Measurements from ENCODE around the gene OXGR1.
A peak's percentile ranks its signal among the peaks of the same experiment; 100 is the strongest.
"Not testable (repeated sequence)": the region's sequence is repeated elsewhere in the genome, so short reads cannot be mapped to it uniquely, and the experiment has no call there.

OXGR1 gene

DNA sequence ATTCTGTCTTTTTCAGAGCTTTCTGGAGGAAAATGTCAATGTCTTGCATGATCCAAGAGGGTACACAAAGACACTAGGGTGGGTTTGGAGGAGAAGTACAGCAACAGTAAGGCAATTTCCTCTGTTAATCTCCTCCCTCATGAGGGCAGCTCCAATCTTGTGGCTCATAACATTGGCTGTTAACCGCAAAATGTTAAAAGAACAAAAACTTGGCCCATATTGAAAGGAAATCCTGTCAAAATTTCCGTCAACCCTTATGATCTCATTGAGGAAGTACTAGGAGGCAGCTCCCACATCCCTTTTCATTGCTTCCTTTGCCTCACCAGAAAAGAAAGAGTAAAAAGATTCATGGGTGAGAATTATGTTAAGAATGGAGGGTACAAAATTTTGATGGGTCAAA, 11.6 kb downstream of the OXGR1 start:
- peak overlapping the region; percentile 71; the same call in 1 of the 2 replicates for H3K27ac ChIP-seq
- TF ChIP-seq, protein P1, sequence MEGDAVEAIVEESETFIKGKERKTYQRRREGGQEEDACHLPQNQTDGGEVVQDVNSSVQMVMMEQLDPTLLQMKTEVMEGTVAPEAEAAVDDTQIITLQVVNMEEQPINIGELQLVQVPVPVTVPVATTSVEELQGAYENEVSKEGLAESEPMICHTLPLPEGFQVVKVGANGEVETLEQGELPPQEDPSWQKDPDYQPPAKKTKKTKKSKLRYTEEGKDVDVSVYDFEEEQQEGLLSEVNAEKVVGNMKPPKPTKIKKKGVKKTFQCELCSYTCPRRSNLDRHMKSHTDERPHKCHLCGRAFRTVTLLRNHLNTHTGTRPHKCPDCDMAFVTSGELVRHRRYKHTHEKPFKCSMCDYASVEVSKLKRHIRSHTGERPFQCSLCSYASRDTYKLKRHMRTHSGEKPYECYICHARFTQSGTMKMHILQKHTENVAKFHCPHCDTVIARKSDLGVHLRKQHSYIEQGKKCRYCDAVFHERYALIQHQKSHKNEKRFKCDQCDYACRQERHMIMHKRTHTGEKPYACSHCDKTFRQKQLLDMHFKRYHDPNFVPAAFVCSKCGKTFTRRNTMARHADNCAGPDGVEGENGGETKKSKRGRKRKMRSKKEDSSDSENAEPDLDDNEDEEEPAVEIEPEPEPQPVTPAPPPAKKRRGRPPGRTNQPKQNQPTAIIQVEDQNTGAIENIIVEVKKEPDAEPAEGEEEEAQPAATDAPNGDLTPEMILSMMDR (conservative IDR thresholded peaks at IDR 0.05) = no peak

DNA sequence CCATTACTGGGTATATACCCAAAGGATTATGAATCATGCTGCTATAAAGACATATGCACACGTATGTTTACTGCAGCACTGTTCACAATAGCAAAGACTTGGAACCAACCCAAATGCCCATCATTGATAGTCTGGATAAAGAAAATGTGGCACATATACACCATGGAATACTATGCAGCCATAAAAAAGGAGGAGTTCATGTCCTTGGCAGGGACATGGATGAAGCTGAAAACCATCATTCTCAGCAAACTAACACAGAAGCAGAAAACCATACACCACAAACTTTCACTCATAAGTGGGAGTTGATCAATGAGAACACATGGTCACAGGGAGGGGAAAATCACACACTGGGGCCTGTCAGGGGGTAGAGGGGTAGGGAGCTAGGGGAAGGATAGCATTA, 14.4 kb downstream of the OXGR1 start:
- not testable (repeated sequence) for H3K27ac ChIP-seq

DNA sequence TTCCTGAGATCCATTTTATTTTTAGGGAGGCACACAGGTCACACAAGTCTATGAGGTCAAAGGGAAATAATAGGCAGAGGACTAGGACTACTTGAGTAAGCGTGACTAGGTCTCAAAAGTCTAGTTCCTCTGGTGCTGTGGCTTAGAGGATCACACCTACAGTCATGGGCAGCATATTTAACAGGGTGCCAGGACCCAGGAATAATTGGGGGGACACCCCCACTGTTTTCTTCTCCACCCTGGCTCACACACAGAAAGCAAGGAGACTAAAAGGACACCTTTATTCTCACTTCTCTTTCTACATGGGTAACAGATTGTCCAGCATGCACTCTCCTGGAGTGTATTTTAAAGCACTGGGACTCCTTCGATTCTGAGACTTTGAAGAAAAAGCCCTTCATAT, 26.2 kb downstream of the OXGR1 start:
- no peak overlapping the region for H3K27ac ChIP-seq
- TF ChIP-seq, protein P1 (conservative IDR thresholded peaks at IDR 0.05) = no peak

DNA sequence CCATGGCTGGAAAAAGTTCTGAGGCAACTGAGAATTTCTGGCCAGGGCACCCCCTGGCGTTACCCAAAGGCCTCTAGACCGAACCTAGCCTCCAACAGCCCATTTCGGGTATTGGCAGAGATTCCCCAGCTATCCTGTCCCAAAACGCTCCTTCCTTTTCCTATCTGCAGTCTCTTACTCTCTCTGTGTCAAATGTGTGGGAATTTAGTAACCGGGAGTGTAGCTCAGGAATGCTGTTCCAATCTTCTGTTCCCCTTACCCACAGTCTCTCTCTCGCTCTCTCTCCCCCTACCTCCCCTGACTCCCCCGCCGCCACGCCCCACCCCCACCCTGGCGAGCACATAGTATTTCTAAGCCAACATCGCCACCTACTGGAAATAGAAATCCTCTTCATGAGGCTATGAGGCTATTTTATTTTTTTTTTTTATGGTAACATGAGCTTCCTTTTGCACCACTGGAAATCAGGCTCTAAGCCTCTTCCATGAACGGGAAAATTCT, 27.0 kb downstream of the OXGR1 start:
- TF ChIP-seq, protein P1 (conservative IDR thresholded peaks at IDR 0.05) = peak; percentile 30; the same call in 1 of the 2 replicates
- no peak overlapping the region for H3K27ac ChIP-seq

DNA sequence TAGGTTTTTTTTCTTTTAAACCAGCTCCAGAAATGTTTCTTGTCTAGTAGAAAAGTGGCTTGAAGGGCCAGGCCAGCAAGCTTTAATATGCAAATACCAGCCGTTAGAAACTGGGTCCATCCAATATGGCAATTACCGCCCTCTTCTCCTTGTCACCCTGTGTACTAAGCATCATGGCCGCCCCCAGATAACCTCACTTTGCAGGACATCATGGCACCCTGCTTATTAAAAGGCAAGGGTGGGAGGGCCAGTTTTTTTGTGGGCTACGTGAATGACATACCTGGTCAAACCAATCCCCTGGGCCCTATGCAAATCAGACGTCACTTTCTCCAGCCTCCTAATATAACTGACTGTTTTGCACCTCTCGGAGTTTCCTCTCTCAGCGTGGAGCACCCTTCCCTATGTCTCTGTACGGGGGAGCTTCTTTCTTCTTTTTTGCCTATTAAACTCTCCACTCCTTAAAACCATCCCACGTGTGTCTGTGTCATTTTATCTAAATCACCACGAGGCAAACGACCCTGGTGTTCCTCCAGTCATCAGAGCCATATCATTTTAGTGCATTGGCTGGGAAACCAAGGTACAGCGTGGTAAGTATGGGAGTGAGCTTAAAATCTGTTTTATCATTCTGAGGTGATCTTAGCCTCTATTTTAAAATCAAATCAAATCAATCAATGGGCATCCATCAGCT, 27.7 kb downstream of the OXGR1 start:
- H3K27ac ChIP-seq = no peak overlapping the region
- TF ChIP-seq, protein P1 (conservative IDR thresholded peaks at IDR 0.05) = no peak

DNA sequence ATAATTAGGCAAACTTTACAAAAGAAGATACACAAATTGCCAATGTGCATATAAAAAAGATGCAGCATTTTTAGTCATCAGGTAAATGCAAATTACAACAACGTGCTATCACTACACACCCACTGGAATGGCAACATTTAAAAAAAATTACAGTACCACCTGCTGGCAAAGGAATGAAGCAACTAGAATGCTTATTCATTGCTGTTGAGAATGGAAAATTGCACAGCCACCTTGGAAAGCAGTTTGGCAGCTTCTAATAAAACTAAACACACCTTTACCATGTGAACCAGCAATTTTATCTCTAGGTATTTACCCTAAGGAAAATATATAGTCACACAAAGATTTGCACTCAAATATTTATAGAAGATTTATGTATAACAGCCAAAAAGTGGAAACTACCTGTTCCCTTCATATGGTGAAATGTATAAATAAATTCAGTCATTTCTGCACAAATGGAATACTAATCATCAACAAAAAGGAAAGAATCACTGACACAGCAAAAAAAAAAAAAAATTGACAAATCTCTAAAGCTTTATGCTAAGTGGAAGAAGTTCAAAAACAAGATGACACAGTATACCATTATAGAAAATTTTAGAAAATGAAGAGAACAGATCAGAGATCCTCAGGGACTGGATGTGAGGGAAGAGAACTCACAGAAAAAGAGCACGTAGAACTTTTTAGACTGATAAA, 30.3 kb downstream of the OXGR1 start:
- H3K27ac ChIP-seq = no peak overlapping the region
- TF ChIP-seq, protein P1 (conservative IDR thresholded peaks at IDR 0.05) = peak; percentile 70

DNA sequence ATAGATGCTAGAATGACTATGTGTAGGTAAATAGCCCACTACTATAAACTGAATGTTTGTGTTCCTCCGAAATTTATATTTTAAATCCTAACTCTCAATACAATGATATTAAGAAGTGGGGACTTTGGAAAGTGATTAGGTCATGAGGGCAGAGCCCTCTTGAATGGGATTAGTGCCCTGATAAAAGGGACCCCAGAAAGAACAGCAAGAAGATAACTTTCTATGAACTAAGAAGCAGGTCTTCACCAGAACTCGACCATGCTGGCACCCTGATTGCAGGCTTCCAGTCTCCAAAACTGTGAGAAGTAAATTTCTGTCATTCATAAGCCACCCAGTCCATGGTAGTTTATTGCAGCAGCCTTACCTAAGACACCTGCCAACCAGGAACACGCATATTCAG, 33.9 kb downstream of the OXGR1 start:
- H3K27ac ChIP-seq = no peak overlapping the region
- TF ChIP-seq, protein P1 (conservative IDR thresholded peaks at IDR 0.05) = no peak
